ENCODE data around the gene RITA1.

The RITA1 gene

GRCh38 chr12:113185180-113186032 is at the start of gene RITA1, which contains the start of gene DDX54:
Gene RITA1 (plus strand): TSS chr12:113185721. CDS start chr12:113186747, 1,026 bp downstream.
Gene DDX54 (minus strand): TSS chr12:113185478. CDS start chr12:113185451, 27 bp downstream.
- peak within 1 kb of the TSS; percentile 94 for H3K4me3 ChIP-seq (ENCODE audit: low read depth, low read length)
- peak; percentile 93 for DNase-seq (ENCODE audit: low read depth)
- peak; percentile 79 for TF ChIP-seq POLR2A (IDR thresholded peaks at IDR 0.05; ENCODE audit: extremely low read depth, insufficient read length)
- peak; percentile 97 for TF ChIP-seq MAX (IDR thresholded peaks at IDR 0.05; ENCODE audit: low read depth, low read length)
- no peak for TF ChIP-seq CTCF (IDR thresholded peaks at IDR 0.05; ENCODE audit: low read depth, low read length)
- peak; percentile 90 for TF ChIP-seq MYC (IDR thresholded peaks at IDR 0.05; ENCODE audit: low read depth, low read length)

GRCh38 chr12:113136128-113136989 is 49.2 kb upstream of the RITA1 start:
- H3K4me3 ChIP-seq (ENCODE audit: low read depth, low read length): no peak overlapping the region
- DNase-seq (ENCODE audit: low read depth): peak; percentile 70
- TF ChIP-seq POLR2A (IDR thresholded peaks at IDR 0.05; ENCODE audit: extremely low read depth, insufficient read length) (no peak), MAX (IDR thresholded peaks at IDR 0.05; ENCODE audit: low read depth, low read length) (no peak), CTCF (IDR thresholded peaks at IDR 0.05; ENCODE audit: low read depth, low read length) (no peak), MYC (IDR thresholded peaks at IDR 0.05; ENCODE audit: low read depth, low read length) (no peak)

- no peak for DNase-seq (ENCODE audit: low read depth)
- no peak overlapping the region for H3K4me3 ChIP-seq (ENCODE audit: low read depth, low read length)
- TF ChIP-seq CTCF (IDR thresholded peaks at IDR 0.05; ENCODE audit: low read depth, low read length): no peak
- no peak for TF ChIP-seq MYC (IDR thresholded peaks at IDR 0.05; ENCODE audit: low read depth, low read length)
- TF ChIP-seq MAX (IDR thresholded peaks at IDR 0.05; ENCODE audit: low read depth, low read length): no peak
- no peak for TF ChIP-seq POLR2A (IDR thresholded peaks at IDR 0.05; ENCODE audit: extremely low read depth, insufficient read length)
Measured at GRCh38 chr12:113136990-113137511, 48.5 kb upstream of the RITA1 start.

- no peak overlapping the region for H3K4me3 ChIP-seq (ENCODE audit: low read depth, low read length)
- TF ChIP-seq MYC (IDR thresholded peaks at IDR 0.05; ENCODE audit: low read depth, low read length) (no peak), CTCF (IDR thresholded peaks at IDR 0.05; ENCODE audit: low read depth, low read length) (no peak), MAX (IDR thresholded peaks at IDR 0.05; ENCODE audit: low read depth, low read length) (no peak), POLR2A (IDR thresholded peaks at IDR 0.05; ENCODE audit: extremely low read depth, insufficient read length) (no peak)
- DNase-seq (ENCODE audit: low read depth): no peak
Measured at GRCh38 chr12:113137861-113138783, 47.4 kb upstream of the RITA1 start.

GRCh38 chr12:113138826-113139225 is 46.7 kb upstream of the RITA1 start:
- H3K4me3 ChIP-seq (ENCODE audit: low read depth, low read length): no peak overlapping the region
- no peak for DNase-seq (ENCODE audit: low read depth)
- no peak for TF ChIP-seq POLR2A (IDR thresholded peaks at IDR 0.05; ENCODE audit: extremely low read depth, insufficient read length)
- no peak for TF ChIP-seq CTCF (IDR thresholded peaks at IDR 0.05; ENCODE audit: low read depth, low read length)
- no peak for TF ChIP-seq MAX (IDR thresholded peaks at IDR 0.05; ENCODE audit: low read depth, low read length)
- TF ChIP-seq MYC (IDR thresholded peaks at IDR 0.05; ENCODE audit: low read depth, low read length): no peak

Measured in NB4 (cell line).